Activated CD8-positive, alpha-beta memory T cell treated with anti-CD3 and anti-CD28 coated beads for 4 hours (primary cell): Measurements from ENCODE around the gene NIPAL4.

Experiments used
- DNase-seq, 2 donors: peaks; one replicate each; pipeline ENCODE4 v3.0.0-alpha.2; 2020; ENCODE audit warnings: low read depth in 2 of 2

Gene NIPAL4

DNA sequence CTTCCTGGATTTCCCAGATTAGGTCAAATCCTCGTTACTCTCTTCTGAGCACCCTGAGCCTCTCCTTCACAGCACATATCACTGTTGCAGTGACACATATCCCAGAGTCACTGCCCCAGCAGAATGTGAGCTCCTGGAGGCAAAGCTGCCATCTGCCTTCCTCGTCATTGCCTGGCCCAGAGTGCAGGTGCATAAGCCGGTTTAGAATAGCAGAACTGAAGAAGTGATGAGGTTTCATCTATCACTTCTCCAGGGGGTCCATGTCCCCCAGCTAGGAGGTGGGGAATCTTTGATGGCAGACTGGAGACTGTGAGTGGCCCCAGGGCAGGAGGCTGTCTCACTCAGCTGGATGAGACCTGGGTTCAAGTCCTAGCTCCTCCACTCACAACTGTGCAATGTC lies 25.8 kb downstream of the NIPAL4 start:
- DNase-seq = no peak

DNA sequence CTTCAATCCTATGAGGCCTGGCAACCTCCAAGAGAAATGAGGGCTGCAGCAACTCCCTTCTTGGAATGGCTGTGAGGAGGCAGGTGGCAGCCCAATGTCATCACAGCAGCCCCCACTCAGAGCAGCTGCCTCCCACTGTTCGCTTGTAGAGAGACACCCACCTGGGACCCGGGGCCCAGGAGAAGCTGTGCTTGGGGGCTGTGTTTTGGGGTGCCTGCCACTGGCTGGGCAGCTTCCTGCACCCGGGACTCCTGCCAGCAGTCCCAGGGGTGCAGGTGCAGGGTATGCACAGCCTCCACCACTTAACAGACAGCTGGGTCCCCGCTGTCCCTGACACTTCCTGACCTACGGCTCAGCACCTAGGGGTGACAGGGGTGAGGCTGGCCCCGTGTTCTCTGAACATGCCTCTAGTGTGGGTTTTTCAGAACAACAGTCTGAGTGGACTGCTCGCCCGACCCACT lies 26.2 kb downstream of the NIPAL4 start:
- no peak for DNase-seq

DNA sequence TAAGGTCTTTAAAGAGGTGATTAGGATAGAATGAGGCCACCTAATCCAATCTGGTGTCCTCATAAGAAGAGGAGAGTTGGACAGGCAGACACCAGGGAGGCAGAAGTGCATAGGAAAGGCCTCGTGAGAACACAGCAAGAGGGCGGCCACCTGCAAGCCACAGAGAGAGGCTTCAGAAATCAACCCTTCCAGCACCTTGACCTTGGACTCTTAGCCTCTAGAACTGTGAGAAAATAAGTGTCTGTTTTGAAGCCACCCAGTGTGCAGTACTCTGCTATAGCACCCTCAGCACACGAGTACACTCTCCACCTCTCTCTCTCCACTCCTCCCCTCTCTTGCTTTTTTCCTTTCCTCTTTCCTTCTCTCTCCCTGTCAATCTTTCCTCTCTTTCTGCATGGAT lies 26.8 kb downstream of the NIPAL4 start:
- DNase-seq = no peak

DNA sequence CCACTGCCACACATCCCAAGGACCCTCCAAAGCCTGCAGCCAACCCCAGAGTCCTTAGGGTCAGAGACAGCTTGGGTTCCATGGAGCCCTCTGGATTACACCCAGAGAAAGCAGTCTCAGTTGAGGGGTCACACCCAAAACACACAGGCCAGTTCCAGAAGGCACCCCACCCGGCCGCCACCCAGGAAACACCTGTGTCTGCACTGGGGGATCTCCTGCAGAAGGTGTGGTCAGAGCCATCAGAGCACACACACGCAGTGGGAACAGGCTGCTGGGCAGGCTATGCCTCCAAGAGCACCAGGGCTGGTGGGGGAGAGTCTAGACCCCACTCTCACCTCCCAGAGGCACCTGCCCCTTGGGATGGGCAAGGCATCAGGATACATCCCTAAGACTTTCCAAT lies 27.3 kb downstream of the NIPAL4 start:
- no peak for DNase-seq

DNA sequence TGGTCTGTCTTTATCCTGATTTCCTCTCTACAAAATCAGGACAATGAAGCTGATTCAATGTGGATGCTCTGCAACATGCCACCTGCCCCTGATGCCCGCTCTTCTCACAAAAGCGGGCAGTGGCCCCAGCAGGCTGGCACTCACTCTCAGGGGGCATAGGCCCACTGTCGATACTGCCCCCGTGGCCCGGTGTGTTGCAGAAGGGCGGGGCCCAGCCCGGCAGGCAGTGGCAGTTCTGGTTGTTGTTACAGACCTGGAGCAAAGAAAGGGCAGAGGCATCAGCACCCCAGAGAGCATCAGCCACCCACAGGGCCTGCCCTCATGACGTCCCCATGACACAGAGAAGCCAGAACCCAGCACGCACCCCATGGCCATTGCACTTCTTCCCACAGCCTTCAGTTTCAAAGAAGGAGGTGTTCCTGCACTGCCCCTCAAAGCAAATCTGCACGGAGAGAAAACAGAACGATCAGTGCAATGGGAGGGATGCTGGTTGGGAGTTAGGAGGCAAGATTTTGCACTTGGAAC lies 31.5 kb downstream of the NIPAL4 start:
- DNase-seq = no peak

DNA sequence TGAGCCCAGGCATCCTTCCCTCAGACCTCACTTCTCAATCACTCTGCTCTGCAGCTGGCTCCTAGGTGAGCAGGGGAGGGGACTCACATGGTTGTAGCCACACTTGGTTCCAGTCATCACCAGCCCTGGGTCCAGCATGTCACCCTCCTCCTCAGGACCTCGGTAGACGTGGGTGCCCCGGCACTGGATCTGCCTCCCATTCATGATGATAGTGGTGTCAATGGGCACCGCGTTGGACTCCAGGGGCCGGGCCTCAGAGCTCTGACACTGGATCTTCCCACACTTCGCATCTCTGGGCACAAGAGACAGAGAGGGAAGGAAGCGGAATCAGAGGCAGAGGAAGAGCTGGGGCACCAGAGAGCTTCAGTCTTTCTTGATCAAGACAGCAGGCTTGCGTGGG lies 32.9 kb downstream of the NIPAL4 start:
- no peak for DNase-seq

DNA sequence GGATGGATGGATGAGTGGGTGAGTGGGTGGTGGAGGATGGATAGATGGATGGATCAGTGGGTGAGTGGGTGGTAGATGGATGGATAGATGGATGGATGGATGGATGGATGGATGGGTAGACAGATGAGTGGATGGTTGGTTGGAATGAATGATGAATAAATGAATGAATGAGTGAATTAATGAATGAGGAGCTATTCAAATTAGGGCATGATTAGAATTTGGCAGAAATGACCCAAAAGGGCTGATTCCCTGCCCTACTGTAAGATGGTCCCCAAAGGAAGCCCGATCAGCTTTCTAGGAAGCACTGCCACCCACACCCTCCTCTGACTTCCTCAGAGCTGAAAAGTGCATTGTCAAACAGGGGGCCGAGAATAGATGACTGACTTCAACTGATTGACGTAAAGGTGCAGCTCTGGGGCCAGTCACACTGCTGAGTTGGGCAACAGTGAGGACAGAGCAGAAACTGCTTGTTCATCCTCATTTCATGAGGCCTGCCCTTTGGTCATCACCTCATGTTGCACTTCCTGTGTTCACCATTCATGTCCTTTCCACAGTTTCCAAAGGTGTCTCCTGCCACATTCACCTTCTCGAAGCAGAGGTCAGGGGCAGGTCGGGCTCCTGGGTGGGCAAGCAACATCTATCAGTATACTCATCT lies 34.3 kb downstream of the NIPAL4 start:
- DNase-seq = no peak

DNA sequence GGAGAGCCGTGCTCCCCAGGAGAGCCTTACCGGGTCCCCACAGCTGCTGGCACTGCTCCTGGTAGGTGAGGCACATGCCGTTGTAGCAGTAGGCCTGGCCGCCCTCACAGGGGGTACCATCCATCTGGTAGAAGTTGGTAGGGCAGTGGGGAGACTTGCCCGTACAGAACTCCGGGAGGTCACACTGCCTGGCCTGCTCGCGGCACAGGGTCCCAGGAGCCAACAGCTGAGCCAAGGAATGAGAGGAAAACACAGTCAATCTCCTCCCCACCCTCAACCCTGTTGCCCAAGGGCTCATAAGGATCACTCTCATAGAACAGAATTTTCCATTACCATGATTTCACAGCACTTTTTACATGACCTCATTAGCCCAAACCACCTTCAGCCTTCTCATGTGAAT lies 36.9 kb downstream of the NIPAL4 start:
- no peak for DNase-seq

DNA sequence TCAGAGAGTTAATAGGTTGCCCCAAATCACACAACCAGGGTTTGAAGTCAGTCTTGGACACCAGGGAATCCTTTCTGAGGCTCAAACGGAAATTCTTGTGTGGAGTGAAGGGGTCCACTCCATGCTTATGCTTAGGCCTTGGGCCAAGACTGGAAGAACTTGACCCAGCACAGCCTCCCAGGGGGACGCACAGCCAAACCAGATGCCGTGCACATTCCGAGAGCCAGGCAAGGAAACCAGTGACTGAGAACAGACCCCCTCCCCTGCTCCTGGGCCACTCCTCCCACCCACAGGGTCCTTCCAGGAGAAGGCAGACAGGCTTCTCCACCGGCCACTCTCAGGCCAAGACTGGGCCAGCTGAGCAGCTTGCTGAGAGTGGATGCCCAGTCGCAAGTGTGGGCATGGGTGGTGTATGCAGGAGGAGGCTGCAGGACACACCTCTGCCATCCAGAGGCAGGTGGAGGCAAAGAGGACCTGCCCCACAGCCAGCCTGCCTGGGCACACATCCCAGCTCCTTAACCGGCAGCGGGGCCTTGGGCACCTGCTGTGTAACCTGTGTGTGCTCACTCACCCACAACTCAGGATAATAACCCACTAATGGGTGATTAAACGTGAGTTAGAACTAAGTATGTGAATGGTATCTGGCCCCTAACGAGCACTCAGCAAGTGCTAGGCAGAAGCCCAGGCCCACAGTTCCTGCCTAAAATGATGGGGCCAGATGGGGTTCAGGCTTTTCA lies 38.0 kb downstream of the NIPAL4 start:
- no peak for DNase-seq

DNA sequence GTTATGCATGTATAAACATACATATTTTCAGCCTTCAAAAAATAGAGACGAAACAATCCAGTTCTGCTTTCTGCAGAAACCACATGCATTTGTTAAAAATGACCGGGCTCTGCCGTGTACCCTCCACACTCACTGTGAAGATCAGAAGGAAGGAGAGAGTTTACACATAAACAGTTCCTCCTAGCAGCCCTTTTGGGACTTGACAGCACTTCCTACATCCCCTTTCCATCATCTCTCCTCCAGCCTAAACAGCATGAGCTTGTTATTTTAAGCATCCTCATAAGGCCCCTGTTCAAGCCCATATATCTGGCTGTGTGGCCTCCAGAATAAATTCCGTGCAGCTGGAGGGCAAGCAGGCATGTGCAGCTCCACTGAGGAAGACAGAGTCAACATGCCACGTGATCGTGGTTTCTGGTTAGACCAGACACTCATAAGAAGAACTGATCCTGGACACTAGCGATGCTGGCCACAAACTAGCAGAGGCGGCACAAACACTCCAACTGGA lies 42.2 kb downstream of the NIPAL4 start:
- DNase-seq = no peak

DNA sequence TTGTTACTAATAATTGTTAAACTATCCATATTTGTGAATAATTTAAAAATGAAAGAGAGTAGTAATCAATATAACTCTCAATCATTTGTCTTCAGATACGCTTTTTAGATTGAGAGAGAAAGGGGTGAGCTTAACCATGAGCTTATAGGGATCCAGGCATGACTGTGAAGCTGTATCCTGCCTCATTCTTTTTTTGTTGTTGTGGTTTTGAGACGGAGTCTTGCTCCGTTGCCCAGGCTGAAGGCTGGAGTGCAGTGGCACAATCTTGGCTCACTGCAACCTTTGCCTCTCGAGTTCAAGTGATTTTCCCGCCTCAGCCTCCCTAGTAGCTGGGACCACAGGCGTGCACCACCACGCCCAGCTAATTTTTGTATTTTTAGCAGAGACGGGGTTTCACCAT lies 44.0 kb downstream of the NIPAL4 start:
- DNase-seq = no peak

DNA sequence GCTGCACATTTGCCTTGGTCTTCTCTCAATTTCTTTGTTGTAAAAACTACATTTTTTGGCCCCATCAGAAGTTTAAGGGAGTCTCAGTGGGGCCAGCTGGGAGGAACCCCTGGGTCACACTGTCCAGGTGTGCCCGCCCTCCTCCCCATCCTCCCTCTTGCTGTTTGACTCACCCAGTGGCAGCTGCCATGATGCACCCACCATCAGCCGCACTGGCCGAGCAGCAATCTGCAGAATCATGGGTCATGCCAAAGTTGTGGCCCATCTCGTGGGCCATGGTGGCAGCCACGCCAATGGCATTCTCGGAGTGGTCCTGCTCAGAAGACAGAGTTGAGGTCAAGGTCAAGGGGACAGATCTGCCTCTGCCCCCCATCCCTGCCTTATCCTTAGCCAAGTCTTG lies 45.5 kb downstream of the NIPAL4 start:
- DNase-seq = no peak

DNA sequence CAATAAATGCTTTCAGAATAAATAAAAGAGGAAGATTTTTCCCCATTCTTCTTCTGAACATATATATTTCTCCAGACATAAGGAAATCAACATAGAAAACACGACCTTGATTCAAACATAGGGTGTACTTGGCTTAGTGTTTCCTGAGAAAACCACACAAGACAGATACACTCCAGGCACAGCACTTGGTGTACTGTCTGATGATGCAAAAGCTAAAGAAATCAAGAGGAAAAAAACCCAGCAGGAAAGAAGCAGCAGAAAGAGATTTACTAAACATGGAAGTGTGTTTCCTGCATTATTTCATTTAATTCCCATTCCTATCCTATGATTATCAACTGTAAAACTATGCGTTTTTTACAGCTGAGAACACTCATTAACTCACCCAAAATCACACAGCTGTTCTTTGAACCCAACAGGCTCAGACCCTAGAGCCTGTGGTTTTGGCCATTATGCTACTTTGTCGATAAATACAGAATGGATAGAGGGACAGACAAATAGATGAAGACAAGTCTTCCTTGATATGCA lies 46.1 kb downstream of the NIPAL4 start:
- no peak for DNase-seq

DNA sequence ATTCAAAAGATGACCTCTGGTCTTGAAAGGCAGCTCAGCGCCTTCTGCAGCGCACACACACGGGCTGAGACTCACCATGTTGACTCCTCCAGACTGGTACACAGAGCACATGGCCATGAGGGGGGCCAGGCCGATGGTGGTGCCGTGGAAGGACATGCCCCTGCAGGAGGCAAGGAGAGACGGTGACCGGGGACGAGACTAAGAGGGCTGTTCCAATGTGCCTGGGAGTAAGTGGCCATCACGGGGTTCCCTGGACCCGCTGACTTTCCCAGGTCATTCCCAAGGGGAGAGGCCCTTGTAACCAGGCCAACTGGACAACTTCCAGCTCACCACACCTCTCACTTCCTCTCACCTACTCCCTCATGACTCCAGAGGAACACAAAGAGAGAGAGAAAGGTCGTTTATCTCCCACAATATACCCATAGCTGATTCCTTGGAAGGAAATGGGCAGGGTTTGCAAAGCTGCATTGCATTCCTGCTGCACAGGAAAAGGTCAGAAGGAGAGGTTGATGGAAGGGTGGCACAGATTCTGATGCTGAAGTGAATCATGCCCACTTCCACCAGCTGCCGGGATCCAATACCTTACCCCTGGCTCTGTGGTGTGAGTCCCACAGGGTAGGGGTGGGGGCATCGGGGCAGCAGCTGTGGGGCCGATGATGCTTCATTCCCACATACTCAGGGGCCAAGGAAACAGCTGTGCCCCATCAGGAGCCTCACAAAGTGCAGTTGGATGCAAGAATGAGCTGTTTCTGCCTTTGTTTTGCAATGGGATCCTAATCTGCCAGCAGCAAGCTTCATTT lies 47.2 kb downstream of the NIPAL4 start:
- DNase-seq = no peak

DNA sequence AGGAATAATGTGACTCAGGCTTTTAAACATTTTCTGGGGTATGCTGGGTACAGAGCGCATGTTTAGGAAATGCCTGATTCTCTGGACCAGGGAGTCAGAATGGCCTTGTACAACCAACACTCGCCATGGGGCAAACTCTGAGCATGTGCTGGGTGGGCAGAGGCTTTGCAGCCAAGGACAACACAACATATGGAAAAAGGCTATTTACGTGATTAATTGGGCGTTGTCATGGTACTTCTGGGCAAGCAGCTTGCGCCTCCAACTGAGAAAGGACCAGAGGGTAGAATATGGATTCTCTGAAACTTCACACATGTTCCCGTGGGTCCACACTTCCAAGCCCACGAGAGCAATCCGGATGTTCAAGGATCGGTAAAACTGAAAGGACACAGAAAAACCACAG lies 49.1 kb downstream of the NIPAL4 start:
- no peak for DNase-seq

DNA sequence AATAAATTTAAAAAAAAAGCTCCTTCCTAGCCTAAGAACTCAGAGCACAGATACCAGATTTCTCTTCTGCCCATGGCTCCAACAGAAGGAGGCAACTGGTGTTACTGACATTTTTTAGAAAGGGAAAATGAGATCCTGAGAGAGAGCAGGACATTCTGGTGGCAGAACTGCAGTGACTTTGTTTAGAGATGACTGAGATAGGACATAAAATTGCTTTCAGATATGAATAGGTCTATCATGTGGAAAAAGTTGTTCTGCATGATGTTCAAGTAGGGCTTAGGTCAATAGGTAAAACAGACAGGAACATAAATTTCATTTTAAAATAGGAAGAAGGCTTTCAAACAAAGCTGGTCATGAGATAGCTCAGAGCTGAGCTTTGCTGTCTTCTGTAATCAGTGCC lies 49.6 kb downstream of the NIPAL4 start:
- DNase-seq = no peak

DNA sequence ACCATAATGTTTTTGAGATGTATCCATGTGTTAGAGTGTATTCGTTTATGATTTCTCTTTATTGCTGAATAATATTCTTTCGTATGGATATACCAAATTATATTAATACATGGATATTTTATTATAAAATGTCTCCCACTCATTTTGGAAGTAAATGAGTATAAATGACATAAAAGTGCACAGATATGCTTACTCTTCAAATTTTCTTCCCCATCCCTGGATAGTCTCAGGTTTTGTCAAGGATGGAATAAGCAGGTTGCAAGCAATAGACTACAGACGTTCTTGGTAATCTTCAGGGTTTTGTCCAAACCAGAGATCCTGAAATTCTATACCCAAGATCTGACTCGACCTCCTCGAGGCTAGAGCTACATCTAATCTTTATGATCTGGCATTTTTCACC lies 50.7 kb downstream of the NIPAL4 start:
- no peak for DNase-seq

DNA sequence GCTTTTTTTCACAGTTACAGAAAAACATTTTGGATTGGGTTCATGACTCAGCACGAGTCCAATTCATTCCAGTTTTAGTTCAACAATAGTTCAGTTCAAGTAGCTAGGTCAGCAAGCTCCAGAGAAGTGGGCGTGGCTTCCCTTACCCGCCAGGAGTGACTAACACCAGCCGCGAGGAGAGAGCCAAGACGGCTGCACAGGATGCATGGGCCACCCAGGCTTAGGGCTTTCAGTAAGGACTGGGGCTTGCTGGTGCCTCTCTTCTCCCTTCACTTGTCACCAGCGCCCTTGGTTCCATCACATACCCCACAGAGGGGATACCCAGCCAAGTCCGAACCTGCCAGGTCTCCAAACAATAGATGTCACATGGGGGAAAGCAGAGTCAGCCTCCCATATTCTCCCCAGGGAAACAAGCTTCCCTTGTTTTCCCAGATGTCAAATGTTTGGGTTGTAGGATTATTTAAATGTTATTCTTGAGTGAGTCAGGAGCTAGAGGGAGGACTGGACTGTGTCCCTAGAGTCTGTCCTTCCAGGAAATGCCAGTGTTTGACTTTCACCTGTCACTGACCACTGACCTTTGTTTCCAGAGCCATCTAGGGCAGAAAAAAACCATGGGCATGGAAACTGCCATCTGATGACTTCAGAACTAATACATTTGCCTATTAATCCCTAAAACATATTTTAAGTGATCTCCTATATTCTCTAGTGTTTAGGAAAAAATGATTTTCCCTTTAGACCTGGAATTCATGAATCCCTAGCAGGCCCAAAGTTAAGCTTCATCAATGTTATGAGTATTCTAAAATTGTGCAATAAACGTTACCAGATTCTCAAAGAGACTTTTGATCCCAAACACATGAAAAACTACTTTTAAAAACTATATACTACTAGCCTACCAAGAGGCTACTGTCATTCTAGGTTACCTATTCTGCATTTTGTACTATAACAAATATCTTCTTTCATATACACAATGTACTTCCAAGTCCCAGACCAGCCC lies 51.9 kb downstream of the NIPAL4 start:
- DNase-seq = no peak

DNA sequence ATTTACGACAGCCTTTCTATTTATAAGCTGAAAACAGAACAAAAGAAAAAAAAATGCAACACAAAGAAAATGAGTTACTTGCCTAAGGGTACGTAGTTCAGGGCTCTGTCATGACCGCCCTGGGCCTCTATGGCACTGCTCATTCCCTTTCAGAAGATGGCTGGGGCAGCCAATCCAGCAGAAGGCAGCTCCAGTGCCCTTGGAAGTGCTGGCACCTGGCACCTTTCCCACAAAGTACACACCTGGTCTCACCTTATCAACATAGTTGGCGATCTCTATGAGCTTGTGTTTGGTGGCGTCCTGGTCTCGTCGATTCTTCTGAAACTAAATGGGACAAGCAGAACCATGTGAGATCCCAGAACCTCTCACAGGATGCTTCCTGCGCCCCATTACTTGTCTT lies 53.2 kb downstream of the NIPAL4 start:
- no peak for DNase-seq

DNA sequence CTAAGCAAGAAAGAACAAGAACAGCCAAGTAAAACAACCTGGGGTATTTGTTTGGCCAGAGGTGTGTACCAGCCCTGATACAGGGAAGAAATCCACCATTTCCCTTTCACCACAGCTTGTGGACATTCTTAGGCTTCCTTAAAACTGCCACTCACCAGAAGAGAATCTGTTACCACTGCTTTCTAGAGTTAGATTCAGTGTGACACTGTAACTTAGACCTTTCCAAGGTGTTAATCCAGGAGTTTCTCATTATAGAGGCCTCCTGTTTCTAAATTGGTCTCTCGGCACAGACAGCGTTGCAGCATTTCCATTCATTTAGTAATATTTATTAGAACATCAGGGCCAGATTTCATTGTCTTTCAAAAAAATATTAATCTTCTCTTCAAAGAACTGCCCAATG lies 55.0 kb downstream of the NIPAL4 start:
- DNase-seq = no peak

DNA sequence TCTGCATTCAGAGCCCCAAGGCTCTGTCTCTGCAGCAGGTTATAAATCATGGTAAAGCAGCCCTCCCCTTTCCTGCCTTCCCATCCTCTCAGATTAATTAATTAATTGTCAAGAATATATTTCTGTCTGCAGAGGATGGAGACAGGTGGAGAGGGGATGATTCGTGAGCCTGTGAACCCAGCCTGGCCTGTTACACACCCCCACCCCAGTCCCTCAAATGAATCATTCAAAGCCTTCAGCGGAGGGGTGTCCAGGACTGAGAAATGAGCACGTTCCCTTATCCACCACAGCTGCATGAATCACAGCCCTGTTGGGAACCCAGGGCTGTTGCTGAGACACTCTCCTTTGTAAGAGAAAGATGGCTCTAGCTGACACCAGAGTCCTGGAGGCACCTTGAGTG lies 56.0 kb downstream of the NIPAL4 start:
- no peak for DNase-seq
